GM23248 (cell line): ENCODE results near the gene GGT5. TPM values are rescaled to one million over a fixed set of nuclear protein-coding genes. Genes with fewer than 3 reads are reported as not detected.

Source experiments
- DNase-seq: peaks from one replicate; pipeline ENCODE4 v3.0.0-alpha.2; 2015
- H2AFZ ChIP-seq: fragments of 200-600 bp; sonication (generic); 2 replicates; pipeline ENCODE4 v1.6.1; 2016; ENCODE audit warnings: antibody characterized with exemption
- H3F3A ChIP-seq: fragments of 200-600 bp; sonication (generic); 2 replicates; pipeline ENCODE4 v1.6.1; 2016; ENCODE audit warnings: mild to moderate bottlenecking, antibody characterized with exemption, mixed run types; ENCODE audit not compliant: insufficient read depth
- H3K27ac ChIP-seq: fragments of 200-600 bp; sonication (generic); 2 replicates; pipeline ENCODE4 v1.5.1; 2016; ENCODE audit warnings: mild to moderate bottlenecking
- H3K27me3 ChIP-seq: fragments of 200-600 bp; sonication (generic); replicated peaks from 2 replicates; pipeline ENCODE4 v1.6.1; 2016; ENCODE audit warnings: mild to moderate bottlenecking; ENCODE audit not compliant: insufficient read depth
- H3K36me3 ChIP-seq: fragments of 200-600 bp; sonication (generic); 2 replicates; pipeline ENCODE4 v1.6.1; 2016; ENCODE audit warnings: low read depth, mild to moderate bottlenecking
- H3K4me1 ChIP-seq: fragments of 200-600 bp; sonication (generic); 2 replicates; pipeline ENCODE4 v1.6.1; 2016; ENCODE audit warnings: mild to moderate bottlenecking; ENCODE audit not compliant: insufficient read depth
- H3K4me2 ChIP-seq: fragments of 200-600 bp; sonication (generic); one replicate; pipeline ENCODE4 v1.6.1; 2016; ENCODE audit warnings: mild to moderate bottlenecking; ENCODE audit not compliant: unreplicated experiment
- H3K4me3 ChIP-seq: fragments of 200-600 bp; sonication (generic); 2 replicates; pipeline ENCODE4 v1.5.1; 2016; ENCODE audit warnings: mild to moderate bottlenecking
- H3K79me2 ChIP-seq: fragments of 200-600 bp; sonication (generic); 2 replicates; pipeline ENCODE4 v1.6.1; 2016; ENCODE audit warnings: mild to moderate bottlenecking; ENCODE audit not compliant: insufficient read depth
- H3K9ac ChIP-seq: fragments of 200-600 bp; sonication (generic); 2 replicates; pipeline ENCODE4 v1.6.1; 2016; ENCODE audit warnings: mild to moderate bottlenecking
- H3K9me2 ChIP-seq: fragments of 200-600 bp; sonication (generic); 2 replicates; pipeline ENCODE4 v1.6.1; 2016; ENCODE audit warnings: mixed run types, mild to moderate bottlenecking, moderate library complexity; ENCODE audit not compliant: insufficient read depth
- H3K9me3 ChIP-seq: fragments of 200-600 bp; sonication (generic); one replicate; pipeline ENCODE4 v1.6.1; 2017; ENCODE audit warnings: low read depth
- H4K20me1 ChIP-seq: fragments of 200-600 bp; sonication (generic); 2 replicates; pipeline ENCODE4 v1.6.0; 2016; ENCODE audit not compliant: insufficient read depth
- EZH2 ChIP-seq: fragments of 200-600 bp; sonication (generic); IDR thresholded peaks from 2 replicates; pipeline ENCODE4 v1.6.1; 2018; ENCODE audit warnings: antibody characterized with exemption, mild to moderate bottlenecking; ENCODE audit not compliant: insufficient read depth, poor library complexity, severe bottlenecking
- EZH2phosphoT487 ChIP-seq: fragments of 200-600 bp; sonication (generic); IDR thresholded peaks from 2 replicates; pipeline ENCODE4 v1.6.1; 2018; ENCODE audit warnings: antibody characterized with exemption, moderate library complexity, mild to moderate bottlenecking, low read depth; ENCODE audit not compliant: insufficient read depth
- WGBS, 2 experiments: methylation state at CpG; one replicate each; pipeline ENCODE4 v1.1.6; 2015 to 2017; ENCODE audit warnings: low lambda C conversion rate in 2 of 2, low coverage in 1 of 2; ENCODE audit errors: missing lambda C conversion rate in 2 of 2; 5-methylcytosine and 5-hydroxymethylcytosine counted together
- in situ Hi-C: fragments of 300-500 bp; cut with MboI; formaldehyde crosslinking; loops from 2 replicates; pipeline ENCODE4 v1.15.0; 2020
- polyA plus RNA-seq: library from polyadenylated mRNA; unstranded; fragments of >200 nt; fragmentation: Nextera tagmentation; extraction: Ambion mirVana; gene quantifications from 2 replicates; pipeline ENCODE4 v1.2.1, GENCODE V29; 2016
- total RNA-seq: library from RNA; depleted of rRNA; stranded (reverse); fragments of >200 nt; shearing (Covaris generic); gene quantifications from 2 replicates; pipeline ENCODE4 v1.2.3, GENCODE V29; 2014

GGT5 gene
- total and polyA plus RNA-seq, 2 experiments from 2014 or later = 1.3 to 5.1 TPM

GRCh38 chr22:24190159-24190540 is 54.7 kb downstream of the GGT5 start:
- no peak overlapping the region for H3K27ac ChIP-seq
- no peaks in the 10 kb centered on the region for H3K9me2 ChIP-seq
- DNase-seq = no peak
- H3K4me3 ChIP-seq = no peak overlapping the region
- no peaks in the 10 kb centered on the region for H4K20me1 ChIP-seq
- WGBS, 2 experiments = 88 to 91% methylated on average over 14 of the region's 14 CpGs
- no peak overlapping the region for H3K9ac ChIP-seq
- no peak overlapping the region for H2AFZ ChIP-seq
- H3K4me1 ChIP-seq = 0 out of 2 replicates have a peak, but pooled peaks cover 3% of the 10 kb centered on the region
- H3K36me3 ChIP-seq = no peaks in the 10 kb centered on the region
- no peaks in the 10 kb centered on the region for H3K27me3 ChIP-seq
- no peaks in the 10 kb centered on the region for H3K79me2 ChIP-seq
- in situ Hi-C loops = loop anchor here (10.0 kb wide), 1 partner anchor 55 kb away; the partner anchor contains the start of gene GGT5
- no peaks in the 10 kb centered on the region for H3K9me3 ChIP-seq
- TF ChIP-seq EZH2 = no peak
- TF ChIP-seq EZH2phosphoT487 = no peak
- H3K4me2 ChIP-seq = no peak overlapping the region
- H3F3A ChIP-seq = no peaks in the 10 kb centered on the region

GRCh38 chr22:24189249-24190158 is 55.4 kb downstream of the GGT5 start:
- peak; percentile 80 for DNase-seq
- H3K27ac ChIP-seq = no peak overlapping the region
- no peaks in the 10 kb centered on the region for H3F3A ChIP-seq
- H3K36me3 ChIP-seq = no peaks in the 10 kb centered on the region
- no peaks in the 10 kb centered on the region for H4K20me1 ChIP-seq
- H2AFZ ChIP-seq = no peak overlapping the region
- H3K9me3 ChIP-seq = no peaks in the 10 kb centered on the region
- in situ Hi-C loops = loop anchor here (10.0 kb wide), 1 partner anchor 55 kb away; the partner anchor contains the start of gene GGT5
- no peaks in the 10 kb centered on the region for H3K9me2 ChIP-seq
- WGBS, 2 experiments = 45 to 47% methylated on average over 23 of the region's 23 CpGs
- no peaks in the 10 kb centered on the region for H3K27me3 ChIP-seq
- no peaks in the 10 kb centered on the region for H3K79me2 ChIP-seq
- H3K4me2 ChIP-seq = no peak overlapping the region
- TF ChIP-seq EZH2phosphoT487 = no peak
- TF ChIP-seq EZH2 = no peak
- H3K4me1 ChIP-seq = 0 out of 2 replicates have a peak, but pooled peaks cover 3% of the 10 kb centered on the region
- H3K4me3 ChIP-seq = no peak overlapping the region
- no peak overlapping the region for H3K9ac ChIP-seq

GRCh38 chr22:24188705-24189248 is 56.1 kb downstream of the GGT5 start:
- 75% methylated on average over 17 of the region's 17 CpGs for WGBS, 2 experiments
- Histone ChIP-seq H3K9me3 (no peaks in the 10 kb centered on the region), H2AFZ (no peak overlapping the region)

GRCh38 chr22:24187731-24188644 is 56.9 kb downstream of the GGT5 start:
- H3K9me3 ChIP-seq = no peaks in the 10 kb centered on the region
- H3K4me2 ChIP-seq = no peak overlapping the region
- WGBS, 2 experiments = 90% methylated on average over 28 to 37 of the region's 37 CpGs
- H4K20me1 ChIP-seq = no peaks in the 10 kb centered on the region
- H3K27me3 ChIP-seq = no peaks in the 10 kb centered on the region
- H3K4me1 ChIP-seq = 0 out of 2 replicates have a peak, but pooled peaks cover 3% of the 10 kb centered on the region
- no peak overlapping the region for H3K9ac ChIP-seq
- no peaks in the 10 kb centered on the region for H3K9me2 ChIP-seq
- no peak overlapping the region for H2AFZ ChIP-seq
- no peak overlapping the region for H3K4me3 ChIP-seq
- H3K36me3 ChIP-seq = no peaks in the 10 kb centered on the region
- H3K27ac ChIP-seq = no peak overlapping the region
- H3F3A ChIP-seq = no peaks in the 10 kb centered on the region
- in situ Hi-C loops = no loop called here
- no peaks in the 10 kb centered on the region for H3K79me2 ChIP-seq
- TF ChIP-seq EZH2phosphoT487 (no peak), EZH2 (no peak)
- DNase-seq = no peak

More at GRCh38 chr22:24188705-24189248, 56.1 kb downstream of the GGT5 start:
- Histone ChIP-seq H3K4me1 (0 out of 2 replicates have a peak, but pooled peaks cover 3% of the 10 kb centered on the region), H3K27ac (no peak overlapping the region), H3K79me2 (no peaks in the 10 kb centered on the region), H3K9ac (no peak overlapping the region), H3F3A (no peaks in the 10 kb centered on the region), H3K9me2 (no peaks in the 10 kb centered on the region), H3K4me2 (no peak overlapping the region), H4K20me1 (no peaks in the 10 kb centered on the region), H3K27me3 (no peaks in the 10 kb centered on the region), H3K36me3 (no peaks in the 10 kb centered on the region), H3K4me3 (no peak overlapping the region)
- in situ Hi-C loops = no loop called here
- no peak for TF ChIP-seq EZH2phosphoT487
- no peak for TF ChIP-seq EZH2
- no peak for DNase-seq
